H1 (cell line): ENCODE results near the gene HSP90B1. TPM values are rescaled to one million over a fixed set of nuclear protein-coding genes. Genes with fewer than 3 reads are reported as not detected.

ENCODE experiments used
- EZH2 ChIP-seq: fragments of 200-600 bp; sonication (generic); IDR thresholded peaks from 2 replicates; pipeline ENCODE4 v1.7.1; 2012; ENCODE audit warnings: low read depth, mild to moderate bottlenecking, moderate library complexity, low read length, inconsistent platforms; ENCODE audit not compliant: severe bottlenecking
- polyA plus RNA-seq, 7 experiments: library from polyadenylated mRNA; depleted of rRNA in 3 of 7; stranded (reverse) in 5 of 7; unstranded in 2 of 7; fragments of >200 nt in 5 of 7; fragments of 200-250 nt in 2 of 7; gene quantifications; 1 replicate in 5 of 7; 2 replicates in 1 of 7; 4 replicates in 1 of 7; pipeline versions ENCODE4 v1.2.1 to v1.2.3, GENCODE V29; 2011 to 2013; ENCODE audit warnings: missing spikeins in 2 of 7, mixed read lengths in 2 of 7
- total RNA-seq: library from RNA; stranded (reverse); fragmentation: NEBNext Ultra II Directional; extraction: Animal tissue kit (Norgen Biotek cat#: 25700); gene quantifications from 2 replicates; pipeline ENCODE4 v1.2.1, GENCODE V29; 2021

Gene HSP90B1
- total and polyA plus RNA-seq, 2 of the 8 experiments (the other 6 are each of a cell fraction or from before 2014, with no cell fraction given): 161 to 847 TPM

DNA sequence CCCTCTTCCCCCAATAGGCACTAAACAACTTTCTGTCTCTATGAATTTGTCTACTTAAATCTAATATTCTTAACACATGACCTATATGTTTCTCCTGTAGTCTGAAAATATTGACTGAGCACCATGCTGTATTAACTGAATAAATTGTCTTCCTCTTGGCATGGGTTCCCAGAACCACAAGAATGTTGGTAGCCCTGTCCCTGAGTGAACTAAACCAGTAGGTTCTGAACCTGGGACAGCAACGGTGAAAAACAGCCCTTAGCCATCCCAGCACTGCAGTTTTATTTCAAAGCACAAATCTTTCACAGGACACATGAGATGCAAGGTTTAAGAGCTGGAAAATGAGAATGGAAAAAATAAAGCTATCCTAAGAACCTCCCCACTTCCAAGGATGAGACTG, 20.4 kb upstream of the HSP90B1 start (continued):
- no peak for TF ChIP-seq EZH2
